Measurements from ENCODE around the gene C5orf58.

Gene C5orf58, protein sequence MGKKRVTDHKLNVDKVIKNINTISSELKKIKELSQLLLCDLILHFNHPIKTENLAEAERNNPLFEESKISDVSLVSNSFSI

DNA sequence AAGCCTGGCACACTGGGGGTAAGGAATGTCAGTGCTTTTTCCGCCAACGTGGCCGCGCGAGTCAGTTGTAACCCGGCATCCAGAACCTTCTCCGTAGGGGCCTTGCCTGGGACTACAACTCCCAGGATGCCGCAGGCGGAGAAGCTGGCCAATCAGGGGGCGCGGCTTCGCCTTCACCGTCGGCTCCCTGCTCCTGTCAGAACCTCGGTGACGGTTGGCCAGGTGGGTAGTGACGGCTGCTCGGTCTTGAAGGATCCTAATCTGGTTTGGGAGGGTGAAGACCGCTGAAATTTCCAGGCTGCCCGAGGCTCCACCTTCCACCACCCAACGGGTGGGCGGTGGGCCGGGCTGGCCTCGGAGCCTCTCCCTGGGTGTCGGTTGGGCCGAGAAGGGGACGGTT, at the start of gene C5orf58:
TSS of gene C5orf58 (plus strand) at position 200 of the 400 bp plus-strand sequence. CDS start 1,992 bp downstream, outside the sequence.
- no peak within 1 kb of the TSS for H3K4me3 ChIP-seq (ENCODE audit: low read depth in 1 of 5, low read length in 5 of 5)
- no peaks in the 10 kb centered on the region for H3K27me3 ChIP-seq (ENCODE audit: control insufficient read depth in 5 of 5, insufficient read depth in 4 of 5, low read length in 5 of 5)
- no peak within 1 kb of the TSS for H3K27ac ChIP-seq (ENCODE audit: low read depth, low read length)
- peaks cover 0 to 3% (median 0%) of the 10 kb centered on the region in 5 donors for H3K4me1 ChIP-seq (ENCODE audit: control insufficient read depth in 5 of 5, insufficient read depth in 5 of 5, low read length in 5 of 5)
- H3K9me3 ChIP-seq (ENCODE audit: control insufficient read depth in 5 of 5, low read length in 5 of 5): no peaks in the 10 kb centered on the region
- H3K36me3 ChIP-seq (ENCODE audit: control insufficient read depth in 5 of 5, insufficient read depth in 5 of 5, low read length in 5 of 5): no peaks in the 10 kb centered on the region
- no peak within 1 kb of the TSS for H3K9ac ChIP-seq (ENCODE audit: low read length in 5 of 5)

DNA sequence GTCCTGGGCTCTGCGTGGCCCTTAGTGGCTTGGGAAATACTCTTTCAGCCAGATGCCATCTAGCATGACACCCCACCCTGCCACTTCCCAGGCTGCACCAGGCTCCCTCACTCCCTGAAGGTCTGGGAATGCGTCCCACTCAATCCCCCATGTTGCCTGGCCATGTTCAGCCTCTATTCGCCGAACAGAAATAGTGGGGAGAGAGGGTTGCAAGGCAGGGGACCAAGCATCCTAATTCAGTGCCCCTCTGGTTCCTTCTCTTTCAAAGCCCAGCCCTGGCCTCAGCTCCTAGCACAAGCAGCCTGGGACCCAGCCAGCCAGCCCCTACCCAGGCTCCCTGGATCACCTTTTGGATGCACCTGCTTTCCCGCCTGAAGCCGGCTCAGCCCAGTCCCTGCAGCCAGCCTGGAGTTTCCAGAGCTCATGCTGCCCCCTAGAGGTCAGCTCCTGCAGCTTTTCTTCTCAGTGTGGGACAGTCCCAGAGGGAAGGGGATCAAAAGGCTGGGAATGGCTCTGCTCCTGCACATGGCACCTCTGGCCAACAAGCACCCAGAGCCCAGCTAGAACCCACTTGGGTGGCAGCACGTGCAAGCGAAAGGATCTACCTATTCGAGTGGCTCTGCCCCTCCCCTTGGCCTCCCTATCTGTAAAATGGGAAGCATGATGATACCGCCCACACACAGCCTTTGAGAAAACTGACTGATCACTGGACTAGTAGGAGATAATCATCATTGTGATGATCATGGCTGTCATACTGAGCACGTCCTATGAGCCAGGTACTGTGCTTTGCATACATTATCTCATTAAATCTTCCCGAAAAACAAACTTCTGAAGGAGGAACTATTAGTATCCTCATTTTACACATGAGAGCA, 48.7 kb upstream of the C5orf58 start:
- no peak overlapping the region for H3K4me3 ChIP-seq (ENCODE audit: low read depth in 1 of 5, low read length in 5 of 5)
- H3K9me3 ChIP-seq (ENCODE audit: control insufficient read depth in 5 of 5, low read length in 5 of 5): no peaks in the 10 kb centered on the region
- no peak overlapping the region for H3K9ac ChIP-seq (ENCODE audit: low read length in 5 of 5)
- peaks cover 0 to 3% (median 0%) of the 10 kb centered on the region in 5 donors for H3K27me3 ChIP-seq (ENCODE audit: control insufficient read depth in 5 of 5, insufficient read depth in 4 of 5, low read length in 5 of 5)
- no peaks in the 10 kb centered on the region for H3K4me1 ChIP-seq (ENCODE audit: control insufficient read depth in 5 of 5, insufficient read depth in 5 of 5, low read length in 5 of 5)
- H3K36me3 ChIP-seq (ENCODE audit: control insufficient read depth in 5 of 5, insufficient read depth in 5 of 5, low read length in 5 of 5): no peaks in the 10 kb centered on the region
- H3K27ac ChIP-seq (ENCODE audit: low read depth, low read length): no peak overlapping the region

DNA sequence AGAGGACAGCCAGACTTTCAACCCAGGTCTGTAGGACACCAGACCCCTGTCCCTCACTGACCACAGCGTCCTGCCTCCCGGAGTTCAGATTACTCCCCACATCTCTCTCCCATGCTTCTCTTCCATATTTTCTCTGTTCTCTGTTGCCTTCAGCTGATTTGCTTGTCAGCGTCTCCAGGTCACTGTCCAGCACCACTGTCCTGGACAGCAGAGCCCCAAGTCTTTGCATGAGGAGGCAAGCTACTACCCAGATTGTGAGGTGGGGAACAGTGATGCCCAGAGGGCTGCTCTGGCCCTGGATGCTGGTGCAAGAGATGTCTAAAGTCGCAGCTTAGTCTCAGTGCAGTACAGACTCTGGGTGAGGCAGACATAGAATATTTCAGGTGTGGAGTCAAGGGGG, 48.0 kb upstream of the C5orf58 start:
- no peak overlapping the region for H3K27ac ChIP-seq (ENCODE audit: low read depth, low read length)
- no peak overlapping the region for H3K9ac ChIP-seq (ENCODE audit: low read length in 5 of 5)
- no peak overlapping the region for H3K4me3 ChIP-seq (ENCODE audit: low read depth in 1 of 5, low read length in 5 of 5)
- no peaks in the 10 kb centered on the region for H3K36me3 ChIP-seq (ENCODE audit: control insufficient read depth in 5 of 5, insufficient read depth in 5 of 5, low read length in 5 of 5)
- no peaks in the 10 kb centered on the region for H3K4me1 ChIP-seq (ENCODE audit: control insufficient read depth in 5 of 5, insufficient read depth in 5 of 5, low read length in 5 of 5)
- H3K9me3 ChIP-seq (ENCODE audit: control insufficient read depth in 5 of 5, low read length in 5 of 5): no peaks in the 10 kb centered on the region
- H3K27me3 ChIP-seq (ENCODE audit: control insufficient read depth in 5 of 5, insufficient read depth in 4 of 5, low read length in 5 of 5): peaks cover 0 to 3% (median 0%) of the 10 kb centered on the region in 5 donors

DNA sequence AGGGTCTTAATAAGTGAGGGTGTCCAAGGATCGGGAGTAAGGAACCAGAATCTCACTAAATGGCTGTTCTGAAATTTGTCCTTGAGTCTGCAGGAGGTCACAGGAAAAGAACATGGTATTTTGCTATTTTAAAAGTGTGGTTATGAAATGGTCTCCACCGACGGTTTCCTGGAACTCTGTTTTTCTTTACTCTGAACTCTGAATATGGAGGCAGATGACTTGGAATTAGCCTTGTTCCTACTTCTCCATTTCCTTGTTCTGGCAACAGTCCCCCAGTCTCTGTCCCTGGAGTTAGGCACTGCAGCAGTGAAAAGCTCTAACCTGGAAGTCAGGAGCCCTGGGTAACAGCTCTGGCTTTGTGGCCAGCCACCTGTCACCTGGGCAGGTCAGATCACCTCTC, 46.6 kb upstream of the C5orf58 start:
- peaks cover 0 to 3% (median 0%) of the 10 kb centered on the region in 5 donors for H3K4me1 ChIP-seq (ENCODE audit: control insufficient read depth in 5 of 5, insufficient read depth in 5 of 5, low read length in 5 of 5)
- no peak overlapping the region for H3K27ac ChIP-seq (ENCODE audit: low read depth, low read length)
- H3K4me3 ChIP-seq (ENCODE audit: low read depth in 1 of 5, low read length in 5 of 5): no peak overlapping the region
- no peaks in the 10 kb centered on the region for H3K36me3 ChIP-seq (ENCODE audit: control insufficient read depth in 5 of 5, insufficient read depth in 5 of 5, low read length in 5 of 5)
- H3K9ac ChIP-seq (ENCODE audit: low read length in 5 of 5): no peak overlapping the region
- H3K27me3 ChIP-seq (ENCODE audit: control insufficient read depth in 5 of 5, insufficient read depth in 4 of 5, low read length in 5 of 5): peaks cover 0 to 3% (median 0%) of the 10 kb centered on the region in 5 donors
- H3K9me3 ChIP-seq (ENCODE audit: control insufficient read depth in 5 of 5, low read length in 5 of 5): no peaks in the 10 kb centered on the region

DNA sequence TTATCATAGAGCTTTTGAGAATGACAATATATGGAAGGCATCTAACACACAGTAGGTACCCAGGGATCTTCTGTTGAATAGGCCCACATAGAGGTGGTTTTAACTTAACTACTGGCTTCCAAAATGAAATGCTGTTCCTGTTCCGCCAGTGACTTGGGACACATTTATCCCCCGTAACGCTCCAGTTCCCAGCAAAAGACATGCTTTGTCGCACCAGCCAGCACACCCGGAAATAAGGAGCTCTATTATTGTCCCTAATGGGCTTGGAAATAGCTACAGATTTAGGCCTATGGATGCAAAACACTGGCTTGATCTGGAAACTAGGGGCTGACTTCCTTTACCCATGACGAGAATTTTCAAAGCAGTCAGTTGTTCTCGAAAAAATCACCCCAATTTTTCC, 45.9 kb upstream of the C5orf58 start:
- Histone ChIP-seq H3K27ac (ENCODE audit: low read depth, low read length) (no peak overlapping the region), H3K27me3 (ENCODE audit: control insufficient read depth in 5 of 5, insufficient read depth in 4 of 5, low read length in 5 of 5) (peaks cover 0 to 3% (median 0%) of the 10 kb centered on the region in 5 donors), H3K36me3 (ENCODE audit: control insufficient read depth in 5 of 5, insufficient read depth in 5 of 5, low read length in 5 of 5) (no peaks in the 10 kb centered on the region), H3K9ac (ENCODE audit: low read length in 5 of 5) (no peak overlapping the region), H3K4me3 (ENCODE audit: low read depth in 1 of 5, low read length in 5 of 5) (no peak overlapping the region), H3K9me3 (ENCODE audit: control insufficient read depth in 5 of 5, low read length in 5 of 5) (no peaks in the 10 kb centered on the region), H3K4me1 (ENCODE audit: control insufficient read depth in 5 of 5, insufficient read depth in 5 of 5, low read length in 5 of 5) (peaks cover 0 to 3% (median 0%) of the 10 kb centered on the region in 5 donors)

DNA sequence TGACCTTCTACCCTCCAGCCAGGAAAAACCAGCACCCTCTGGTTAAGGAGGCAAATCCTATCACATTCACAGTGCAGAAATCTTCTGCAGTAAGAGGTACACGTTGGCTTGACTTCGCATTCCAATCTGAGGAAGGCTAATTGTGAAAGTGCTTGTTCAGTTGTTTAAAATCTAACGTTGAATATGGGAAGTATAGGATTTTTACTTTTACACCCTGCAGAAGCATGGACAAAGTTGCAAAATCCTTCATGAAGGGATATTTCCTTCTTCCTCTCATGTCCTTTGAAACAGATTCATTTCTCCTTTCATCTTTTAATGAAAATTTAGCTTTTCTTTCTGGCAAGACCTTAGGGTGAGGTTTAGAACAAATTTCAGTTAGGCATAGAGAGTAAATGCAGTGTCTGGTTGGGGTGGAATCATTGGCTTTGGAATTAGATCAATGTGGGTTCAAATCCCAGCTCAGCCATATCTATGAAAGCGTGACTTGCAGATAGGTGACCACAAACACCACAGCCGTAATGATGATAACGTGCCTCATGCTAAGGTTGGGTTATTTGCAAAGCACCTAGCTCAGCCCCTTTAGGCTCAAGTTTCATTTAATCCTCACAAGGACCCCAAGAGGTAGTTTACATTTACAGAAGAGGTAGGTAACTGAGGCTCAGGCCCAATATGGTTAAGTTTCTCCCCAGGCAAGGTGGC, 42.2 kb upstream of the C5orf58 start:
- H3K9ac ChIP-seq (ENCODE audit: low read length in 5 of 5): no peak overlapping the region

DNA sequence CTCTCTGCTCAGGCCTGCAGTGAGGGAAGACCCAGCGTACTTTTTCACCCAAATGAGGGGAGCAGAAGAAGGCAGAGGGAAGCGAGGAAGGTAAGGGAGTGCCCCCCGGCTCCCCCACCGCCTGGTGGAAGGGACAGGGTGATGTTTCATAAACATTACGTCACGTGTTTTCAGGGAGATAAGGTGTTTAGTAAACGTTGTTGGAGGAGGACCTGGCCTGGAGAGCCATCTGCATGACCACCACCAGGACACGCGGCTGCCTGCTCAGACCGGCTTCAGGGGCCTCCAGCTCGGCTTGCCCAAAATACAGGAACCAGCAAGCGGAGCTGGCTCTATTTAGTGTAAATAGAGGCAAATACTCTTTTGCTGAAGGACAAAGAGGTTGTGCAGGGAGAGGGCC, 40.0 kb upstream of the C5orf58 start:
- Histone ChIP-seq H3K36me3 (ENCODE audit: control insufficient read depth in 5 of 5, insufficient read depth in 5 of 5, low read length in 5 of 5) (no peaks in the 10 kb centered on the region), H3K4me1 (ENCODE audit: control insufficient read depth in 5 of 5, insufficient read depth in 5 of 5, low read length in 5 of 5) (peaks cover 0 to 8% (median 8%) of the 10 kb centered on the region in 5 donors), H3K9me3 (ENCODE audit: control insufficient read depth in 5 of 5, low read length in 5 of 5) (no peaks in the 10 kb centered on the region), H3K27me3 (ENCODE audit: control insufficient read depth in 5 of 5, insufficient read depth in 4 of 5, low read length in 5 of 5) (no peaks in the 10 kb centered on the region), H3K27ac (ENCODE audit: low read depth, low read length) (no peak overlapping the region), H3K9ac (ENCODE audit: low read length in 5 of 5) (no peak overlapping the region), H3K4me3 (ENCODE audit: low read depth in 1 of 5, low read length in 5 of 5) (no peak overlapping the region)

More for the DNA sequence above, 42.2 kb upstream of the C5orf58 start:
- no peaks in the 10 kb centered on the region for H3K27me3 ChIP-seq (ENCODE audit: control insufficient read depth in 5 of 5, insufficient read depth in 4 of 5, low read length in 5 of 5)
- no peaks in the 10 kb centered on the region for H3K36me3 ChIP-seq (ENCODE audit: control insufficient read depth in 5 of 5, insufficient read depth in 5 of 5, low read length in 5 of 5)
- H3K4me1 ChIP-seq (ENCODE audit: control insufficient read depth in 5 of 5, insufficient read depth in 5 of 5, low read length in 5 of 5): peaks cover 0 to 8% (median 8%) of the 10 kb centered on the region in 5 donors
- H3K27ac ChIP-seq (ENCODE audit: low read depth, low read length): no peak overlapping the region
- H3K9me3 ChIP-seq (ENCODE audit: control insufficient read depth in 5 of 5, low read length in 5 of 5): no peaks in the 10 kb centered on the region
- H3K4me3 ChIP-seq (ENCODE audit: low read depth in 1 of 5, low read length in 5 of 5): no peak overlapping the region

DNA sequence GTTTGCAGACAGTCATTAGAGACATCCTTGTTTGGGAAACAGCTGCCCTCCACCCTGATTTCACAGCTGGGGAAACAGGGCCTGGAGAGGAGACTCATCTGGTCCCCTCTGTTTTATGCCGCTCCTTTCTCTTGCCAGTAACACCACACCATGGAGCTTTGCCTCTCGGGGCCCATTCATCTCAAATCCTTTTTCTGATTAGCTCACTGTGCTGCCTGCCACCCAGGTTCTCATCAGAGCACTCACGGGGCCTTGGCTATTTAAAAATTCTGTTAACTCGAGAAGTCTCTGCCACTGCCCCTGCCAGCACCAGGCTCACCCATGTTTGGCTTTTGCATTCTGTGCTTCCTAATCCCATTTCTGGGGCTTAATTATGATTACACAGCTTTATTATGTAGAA, 36.8 kb upstream of the C5orf58 start:
- H3K27ac ChIP-seq (ENCODE audit: low read depth, low read length): no peak overlapping the region
- no peak overlapping the region for H3K9ac ChIP-seq (ENCODE audit: low read length in 5 of 5)

DNA sequence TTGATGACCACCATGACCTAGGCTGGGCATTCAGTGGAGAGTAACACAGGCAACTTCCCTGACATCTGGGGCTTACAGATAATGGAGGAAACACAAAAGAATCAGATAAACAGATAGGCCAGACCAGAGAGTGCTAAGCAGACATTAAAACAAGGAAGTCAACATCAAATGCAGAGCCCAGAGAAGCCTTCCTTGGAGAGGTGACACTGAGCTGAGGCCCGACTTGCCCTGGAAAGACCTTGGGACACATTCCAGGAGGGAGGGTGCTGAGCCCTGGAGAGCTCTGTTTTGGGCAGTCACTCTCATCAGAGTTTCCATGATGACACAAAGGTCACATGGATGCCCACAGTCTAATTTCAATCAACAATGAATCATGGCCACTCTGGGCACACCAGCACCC, 31.9 kb upstream of the C5orf58 start:
- Histone ChIP-seq H3K9ac (ENCODE audit: low read length in 5 of 5) (no peak overlapping the region), H3K27ac (ENCODE audit: low read depth, low read length) (no peak overlapping the region), H3K4me1 (ENCODE audit: control insufficient read depth in 5 of 5, insufficient read depth in 5 of 5, low read length in 5 of 5) (no peaks in the 10 kb centered on the region), H3K4me3 (ENCODE audit: low read depth in 1 of 5, low read length in 5 of 5) (no peak overlapping the region), H3K9me3 (ENCODE audit: control insufficient read depth in 5 of 5, low read length in 5 of 5) (no peaks in the 10 kb centered on the region), H3K36me3 (ENCODE audit: control insufficient read depth in 5 of 5, insufficient read depth in 5 of 5, low read length in 5 of 5) (no peaks in the 10 kb centered on the region), H3K27me3 (ENCODE audit: control insufficient read depth in 5 of 5, insufficient read depth in 4 of 5, low read length in 5 of 5) (peaks cover 0 to 4% (median 0%) of the 10 kb centered on the region in 5 donors)

More for the DNA sequence above, 36.8 kb upstream of the C5orf58 start:
- H3K36me3 ChIP-seq (ENCODE audit: control insufficient read depth in 5 of 5, insufficient read depth in 5 of 5, low read length in 5 of 5): no peaks in the 10 kb centered on the region
- no peaks in the 10 kb centered on the region for H3K9me3 ChIP-seq (ENCODE audit: control insufficient read depth in 5 of 5, low read length in 5 of 5)
- H3K4me3 ChIP-seq (ENCODE audit: low read depth in 1 of 5, low read length in 5 of 5): no peak overlapping the region
- peaks cover 0 to 8% (median 5%) of the 10 kb centered on the region in 5 donors for H3K4me1 ChIP-seq (ENCODE audit: control insufficient read depth in 5 of 5, insufficient read depth in 5 of 5, low read length in 5 of 5)
- H3K27me3 ChIP-seq (ENCODE audit: control insufficient read depth in 5 of 5, insufficient read depth in 4 of 5, low read length in 5 of 5): peaks cover 0 to 4% (median 0%) of the 10 kb centered on the region in 5 donors

DNA sequence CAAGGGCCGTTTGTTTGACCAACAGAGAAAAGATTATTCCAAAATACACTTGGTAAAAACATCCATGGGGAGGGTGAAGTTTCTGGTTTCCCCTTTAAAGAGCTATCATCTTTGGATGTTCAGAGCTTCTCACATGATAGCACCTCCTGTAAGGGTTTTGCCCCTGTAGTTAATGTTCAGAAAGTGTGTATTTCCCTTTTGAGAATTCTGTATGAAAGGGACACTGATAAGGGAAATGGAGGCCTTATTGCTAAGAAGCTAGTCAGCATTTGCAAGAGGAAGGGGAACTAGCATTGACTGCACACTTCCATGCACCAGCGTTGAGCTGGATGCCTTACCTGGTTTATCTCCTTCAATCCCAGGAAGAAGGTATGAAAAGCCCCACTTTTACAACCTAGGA, 31.5 kb upstream of the C5orf58 start:
- no peaks in the 10 kb centered on the region for H3K36me3 ChIP-seq (ENCODE audit: control insufficient read depth in 5 of 5, insufficient read depth in 5 of 5, low read length in 5 of 5)
- no peaks in the 10 kb centered on the region for H3K9me3 ChIP-seq (ENCODE audit: control insufficient read depth in 5 of 5, low read length in 5 of 5)
- peaks cover 0 to 4% (median 0%) of the 10 kb centered on the region in 5 donors for H3K27me3 ChIP-seq (ENCODE audit: control insufficient read depth in 5 of 5, insufficient read depth in 4 of 5, low read length in 5 of 5)
- no peaks in the 10 kb centered on the region for H3K4me1 ChIP-seq (ENCODE audit: control insufficient read depth in 5 of 5, insufficient read depth in 5 of 5, low read length in 5 of 5)
- no peak overlapping the region for H3K4me3 ChIP-seq (ENCODE audit: low read depth in 1 of 5, low read length in 5 of 5)
- H3K9ac ChIP-seq (ENCODE audit: low read length in 5 of 5): no peak overlapping the region
- no peak overlapping the region for H3K27ac ChIP-seq (ENCODE audit: low read depth, low read length)
